HT-29 (cell line): ENCODE measurements around the gene FGD1. TPM values are rescaled to one million over a fixed set of nuclear protein-coding genes. Genes with fewer than 3 reads are reported as not detected.
A peak's percentile ranks its signal among the peaks of the same experiment; 100 is the strongest.
"Not testable (repeated sequence)": the region's sequence is repeated elsewhere in the genome, so short reads cannot be mapped to it uniquely, and the experiment has no call there.

Experiments used
- DNase-seq: peaks from one replicate; pipeline ENCODE4 v3.0.0-alpha.2; 2015; ENCODE audit warnings: low spot score
- total RNA-seq: library from RNA; depleted of rRNA; stranded (reverse); fragments of >200 nt; shearing (Covaris generic); gene quantifications from 2 replicates; pipeline ENCODE4 v1.2.3, GENCODE V29; 2014; rRNA removed

The FGD1 gene
- total RNA-seq = 0.13 and 0.18 TPM in 2 replicates

DNA sequence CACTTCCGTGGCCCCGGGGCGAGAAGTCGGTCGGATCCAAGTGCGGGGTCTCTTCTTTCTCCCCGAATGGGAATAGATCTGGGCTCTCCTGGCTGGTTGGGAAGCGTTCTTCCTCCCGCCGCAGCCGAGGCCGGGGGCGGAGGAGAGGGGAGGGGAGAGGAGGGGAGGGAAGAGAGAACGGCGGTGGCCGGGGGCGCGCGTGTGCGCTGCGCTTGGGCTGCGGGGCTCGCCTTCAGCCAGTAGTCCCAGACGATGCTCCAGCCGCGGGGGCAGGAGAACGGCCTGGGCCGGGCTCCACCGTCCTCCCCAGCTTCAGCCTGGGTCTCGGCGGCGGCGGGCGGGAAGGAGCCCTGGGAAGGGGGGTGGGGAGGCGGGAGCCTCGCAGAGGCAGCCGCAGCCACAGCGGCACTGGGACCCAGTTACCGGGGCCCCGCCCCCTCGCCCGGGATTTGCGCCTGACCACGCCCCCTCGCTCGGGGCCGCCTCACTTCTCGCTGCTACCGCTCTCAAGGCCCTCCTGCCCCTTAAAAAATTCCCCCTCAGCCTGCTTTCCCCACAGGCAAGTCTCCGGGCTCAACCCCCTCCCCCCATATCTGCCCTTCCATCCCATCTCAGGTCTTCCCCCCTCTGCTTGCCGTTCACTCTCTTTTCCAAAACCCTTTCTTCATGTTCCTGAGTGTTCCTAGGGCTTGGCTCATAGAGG lies at the start of gene FGD1:
Gene FGD1 (minus strand): TSS at position 421 of the 703 bp plus-strand sequence. CDS start 802 bp downstream, outside the sequence.
- DNase-seq = no peak

DNA sequence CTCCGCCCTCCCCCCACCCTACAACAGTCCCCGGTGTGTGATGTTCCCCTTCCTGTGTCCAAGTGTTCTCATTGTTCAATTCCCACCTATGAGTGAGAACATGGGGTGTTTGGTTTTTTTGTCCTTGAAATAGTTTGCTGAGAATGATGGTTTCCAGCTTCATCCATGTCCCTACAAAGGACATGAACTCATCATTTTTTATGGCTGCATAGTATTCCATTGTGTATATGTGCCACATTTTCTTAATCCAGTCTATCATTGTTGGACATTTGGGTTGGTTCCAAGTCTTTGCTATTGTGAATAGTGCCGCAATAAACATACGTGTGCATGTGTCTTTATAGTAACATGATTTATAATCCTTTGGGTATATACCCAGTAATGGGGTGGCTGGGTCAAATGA lies 46.2 kb upstream of the FGD1 start:
- not testable (repeated sequence) for DNase-seq

DNA sequence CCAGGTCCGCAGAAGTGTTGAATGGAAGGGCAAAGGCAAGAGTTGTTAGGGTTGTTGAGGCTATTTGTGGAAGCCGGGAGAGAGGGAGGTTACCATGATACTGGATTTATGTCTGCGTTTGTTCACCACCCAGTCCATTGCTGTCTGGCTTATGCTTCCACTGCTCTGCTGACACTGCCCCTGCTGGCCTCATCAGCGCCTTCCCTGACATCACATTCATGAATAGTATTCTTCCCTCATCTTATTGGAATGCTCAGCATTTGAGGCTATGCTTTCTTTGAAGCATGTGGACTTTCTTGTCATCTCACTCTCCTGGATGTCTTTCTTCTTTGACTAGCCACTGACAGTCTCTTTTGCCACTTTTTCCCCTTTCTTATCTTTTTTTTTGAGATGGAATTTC lies 44.3 kb upstream of the FGD1 start:
- DNase-seq = no peak

DNA sequence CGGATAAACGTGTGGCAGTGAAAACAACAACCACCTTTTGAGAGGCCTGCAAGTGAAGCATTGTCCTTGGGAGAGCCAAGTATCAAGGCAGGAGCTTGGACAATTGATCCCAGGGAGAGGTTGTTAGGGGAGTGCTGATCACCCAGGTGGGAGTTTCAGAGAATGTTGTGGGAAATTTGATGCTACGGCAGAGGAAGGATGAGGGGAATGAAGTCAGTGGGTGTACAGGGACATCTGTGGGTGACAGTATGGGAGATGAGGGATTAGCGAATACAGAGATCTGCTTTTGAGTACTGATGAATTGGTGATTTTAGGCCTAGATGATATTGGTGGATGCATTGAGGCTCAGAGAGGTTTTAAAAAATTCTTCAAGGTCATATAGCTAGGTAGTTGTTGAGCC lies 38.2 kb upstream of the FGD1 start:
- DNase-seq = no peak

DNA sequence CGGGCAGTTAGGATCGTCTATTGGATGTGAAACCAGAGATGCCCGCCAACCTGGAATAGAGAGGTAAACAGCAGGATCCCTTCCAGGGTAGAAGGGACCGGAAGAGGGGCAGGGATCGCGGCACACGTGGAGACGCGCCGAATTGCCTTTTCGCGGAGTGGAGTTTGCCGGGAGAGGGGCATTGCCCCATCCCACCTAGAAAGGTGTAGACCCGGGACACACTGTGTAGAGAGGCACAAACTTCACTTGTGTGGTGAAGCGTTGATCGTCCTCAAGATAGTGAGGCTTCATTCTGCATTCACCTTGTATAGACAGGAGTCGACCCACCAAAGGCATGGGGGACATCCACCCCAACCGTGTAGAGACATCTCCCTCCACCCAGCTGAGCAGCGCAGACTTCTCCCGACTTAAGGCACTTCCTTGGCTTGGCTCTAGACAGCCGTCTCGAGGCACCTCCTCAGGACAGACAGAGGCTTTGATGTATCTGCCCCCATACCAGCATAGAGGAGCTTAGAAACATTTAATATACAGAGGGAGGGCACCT lies 34.4 kb upstream of the FGD1 start:
- DNase-seq = no peak

DNA sequence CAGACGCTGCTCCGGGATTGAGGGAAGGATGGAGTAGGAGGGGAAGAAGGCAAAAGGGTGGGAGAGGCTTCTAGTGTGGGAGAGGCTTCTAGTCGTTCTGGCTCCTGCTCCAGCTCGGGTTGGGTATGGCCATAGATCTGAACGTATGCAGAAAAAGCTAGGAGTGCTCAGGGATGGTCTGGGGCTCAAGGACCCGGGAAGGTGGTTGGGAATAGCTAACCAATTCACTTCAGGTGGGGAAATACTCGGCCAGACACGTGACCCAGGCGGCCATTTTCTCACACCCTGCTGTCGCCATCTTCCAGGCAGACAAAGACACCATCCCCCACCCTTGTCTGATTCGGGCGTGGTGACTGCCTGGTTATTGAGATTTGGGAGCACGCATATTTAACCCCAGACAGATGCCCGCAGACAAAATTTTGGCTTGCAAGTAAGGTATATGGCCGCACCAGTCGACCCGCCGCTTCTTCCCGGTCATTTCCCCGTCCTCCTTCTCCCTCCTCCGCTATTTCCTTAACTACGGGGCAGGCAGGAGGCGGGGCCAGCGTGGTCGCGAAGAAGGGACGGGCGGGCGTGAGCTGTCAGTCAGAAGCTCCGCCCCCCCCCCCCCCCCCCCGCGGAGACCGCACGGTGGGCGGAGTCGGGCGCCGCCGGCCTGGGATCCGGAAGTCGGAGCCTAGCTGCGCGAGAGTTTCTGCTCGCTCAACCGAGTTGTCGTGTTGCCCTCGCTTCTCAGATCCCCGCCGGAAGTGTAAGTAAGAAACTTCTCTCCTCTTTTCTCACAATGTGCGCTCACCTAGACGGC lies 33.7 kb upstream of the FGD1 start, which contains the start of gene GNL3L:
Gene GNL3L (plus strand): TSS at position 668 of the 805 bp plus-strand sequence. CDS start 2,348 bp downstream, outside the sequence.
- DNase-seq = peak; percentile 86

DNA sequence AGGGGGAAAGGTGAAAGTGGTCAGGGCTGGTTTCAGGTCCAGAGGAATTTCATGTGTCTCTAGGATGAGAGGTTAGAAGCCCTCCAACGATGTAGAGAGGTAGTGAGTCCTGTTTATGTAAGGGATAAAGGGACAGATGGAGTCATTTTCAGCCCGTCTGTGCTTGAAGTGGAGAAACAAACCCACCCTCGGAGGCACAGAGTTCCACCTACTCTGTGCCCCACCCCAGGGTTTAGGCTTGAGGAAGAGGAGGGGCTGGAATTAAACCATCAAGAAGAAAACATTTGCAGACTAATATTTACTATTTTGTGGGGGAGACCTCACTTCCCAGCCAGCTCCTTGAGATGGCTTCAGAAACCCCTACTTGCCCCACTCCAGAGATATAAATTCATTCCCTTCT lies 33.1 kb upstream of the FGD1 start:
- no peak for DNase-seq

GRCh38 chrX:54509400-54509799 lies 13.4 kb upstream of the FGD1 start:
- DNase-seq = no peak

- DNase-seq = no peak
Observed at GRCh38 chrX:54496936-54497335, 902 bp upstream of the FGD1 start.

DNA sequence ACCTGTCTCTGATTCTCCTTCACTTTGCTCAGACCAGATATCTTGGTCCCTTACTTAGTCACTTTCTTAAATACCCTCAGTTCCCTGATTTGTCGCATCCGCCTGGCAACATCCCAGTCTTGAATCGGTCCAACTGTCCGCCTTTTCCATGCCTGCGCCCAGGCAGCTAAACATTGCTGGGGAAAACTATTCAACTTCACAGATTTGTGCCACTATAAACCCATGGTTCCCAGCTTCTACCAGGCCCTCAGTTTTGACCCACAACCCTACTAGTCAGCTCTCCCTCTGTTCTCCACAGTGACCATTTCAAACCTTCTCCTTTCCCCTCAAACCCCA lies 451 bp upstream of the FGD1 start:
- no peak for DNase-seq

GRCh38 chrX:54494989-54495813 lies 833 bp downstream of the FGD1 start:
- no peak for DNase-seq

- no peak for DNase-seq
Observed at GRCh38 chrX:54494166-54494988, 1.7 kb downstream of the FGD1 start.

DNA sequence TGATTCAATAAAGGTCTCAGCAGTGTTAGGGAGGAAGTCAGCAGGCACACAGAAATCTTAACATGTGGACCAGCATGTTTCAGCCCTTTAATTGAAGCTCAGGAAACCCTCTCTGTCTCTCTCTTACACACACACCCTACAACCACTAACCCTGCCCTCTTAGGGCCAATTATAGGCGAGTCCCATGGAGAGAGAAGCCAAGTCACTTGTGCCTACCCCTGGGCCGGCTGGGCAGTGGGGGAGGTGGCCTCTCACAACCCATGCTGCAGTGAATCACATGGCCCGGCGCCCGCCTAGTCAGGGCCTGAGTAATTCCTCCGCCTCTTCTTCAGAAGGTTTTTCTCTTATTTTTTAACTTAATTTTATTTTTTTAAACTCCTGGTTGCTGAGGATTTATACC lies 3.7 kb downstream of the FGD1 start:
- no peak for DNase-seq

- DNase-seq = not testable (repeated sequence)
Observed at GRCh38 chrX:54489819-54490218, 6.2 kb downstream of the FGD1 start.

- no peak for DNase-seq
Observed at GRCh38 chrX:54484666-54485065, 11.4 kb downstream of the FGD1 start.

- no peak for DNase-seq
Observed at GRCh38 chrX:54483946-54484345, 12.1 kb downstream of the FGD1 start.

GRCh38 chrX:54482839-54483593 lies 13.0 kb downstream of the FGD1 start:
- DNase-seq = no peak

- DNase-seq = no peak
Observed at GRCh38 chrX:54479136-54480111, 16.6 kb downstream of the FGD1 start.
